Dendritic cell treated with granulocyte-macrophage colony-stimulating factor and Interleukin-4, amounts not matched to agents 40 ng/mL and 50 ng/mL, for 4 days (primary cell): ENCODE data around the gene OGFOD3.
A peak's percentile ranks its signal among the peaks of the same experiment; 100 is the strongest.
"Not testable (repeated sequence)": the region's sequence is repeated elsewhere in the genome, so short reads cannot be mapped to it uniquely, and the experiment has no call there.

Experiments
- H3K27ac Mint-ChIP-seq: one replicate; pipeline ENCODE4 v1.8.0; 2022; ENCODE audit warnings: mild to moderate bottlenecking, mixed read lengths
- H3K27me3 Mint-ChIP-seq: one replicate; pipeline ENCODE4 v1.8.0; 2022; ENCODE audit warnings: mild to moderate bottlenecking, mixed read lengths
- H3K36me3 Mint-ChIP-seq: one replicate; pipeline ENCODE4 v1.8.0; 2022; ENCODE audit warnings: low read depth, mixed read lengths
- H3K4me1 Mint-ChIP-seq: one replicate; pipeline ENCODE4 v1.8.0; 2022; ENCODE audit warnings: low read depth, mixed read lengths
- H3K4me3 Mint-ChIP-seq: one replicate; pipeline ENCODE4 v1.8.0; 2022; ENCODE audit warnings: mild to moderate bottlenecking, moderate library complexity, mixed read lengths
- H3K9me3 Mint-ChIP-seq: one replicate; pipeline ENCODE4 v1.8.0; 2022; ENCODE audit warnings: mixed read lengths
- intact Hi-C: fragments of 100-400 bp; cut with micrococcal nuclease; formaldehyde crosslinking; loops from one replicate; pipeline ENCODE4 v1.15.0; 2022

Gene OGFOD3

GRCh38 chr17:82412535-82413520 lies 5.6 kb downstream of the OGFOD3 start:
- Mint-ChIP-seq H3K9me3 (no peaks in the 10 kb centered on the region), H3K36me3 (peaks cover 65% of the 10 kb centered on the region), H3K27me3 (no peaks in the 10 kb centered on the region)

GRCh38 chr17:82412081-82412480 lies 6.3 kb downstream of the OGFOD3 start:
- Mint-ChIP-seq H3K36me3 (peaks cover 71% of the 10 kb centered on the region), H3K4me1 (peaks cover 17% of the 10 kb centered on the region)
- intact Hi-C loops, H3K27ac Mint-ChIP-seq, H3K9me3 Mint-ChIP-seq, H3K4me3 Mint-ChIP-seq, H3K27me3 Mint-ChIP-seq: not testable (repeated sequence)

More at GRCh38 chr17:82412535-82413520, 5.6 kb downstream of the OGFOD3 start:
- peaks cover 15% of the 10 kb centered on the region for H3K4me1 Mint-ChIP-seq
- no peak overlapping the region for H3K4me3 Mint-ChIP-seq
- intact Hi-C loops: no loop called here
- H3K27ac Mint-ChIP-seq: no peak overlapping the region

GRCh38 chr17:82411396-82412053 lies 6.9 kb downstream of the OGFOD3 start:
- peaks cover 71% of the 10 kb centered on the region for H3K36me3 Mint-ChIP-seq
- H3K9me3 Mint-ChIP-seq: no peaks in the 10 kb centered on the region
- H3K27ac Mint-ChIP-seq: no peak overlapping the region
- peaks cover 4% of the 10 kb centered on the region for H3K27me3 Mint-ChIP-seq
- H3K4me1 Mint-ChIP-seq: peaks cover 19% of the 10 kb centered on the region
- intact Hi-C loops: no loop called here
- H3K4me3 Mint-ChIP-seq: no peak overlapping the region

DNA sequence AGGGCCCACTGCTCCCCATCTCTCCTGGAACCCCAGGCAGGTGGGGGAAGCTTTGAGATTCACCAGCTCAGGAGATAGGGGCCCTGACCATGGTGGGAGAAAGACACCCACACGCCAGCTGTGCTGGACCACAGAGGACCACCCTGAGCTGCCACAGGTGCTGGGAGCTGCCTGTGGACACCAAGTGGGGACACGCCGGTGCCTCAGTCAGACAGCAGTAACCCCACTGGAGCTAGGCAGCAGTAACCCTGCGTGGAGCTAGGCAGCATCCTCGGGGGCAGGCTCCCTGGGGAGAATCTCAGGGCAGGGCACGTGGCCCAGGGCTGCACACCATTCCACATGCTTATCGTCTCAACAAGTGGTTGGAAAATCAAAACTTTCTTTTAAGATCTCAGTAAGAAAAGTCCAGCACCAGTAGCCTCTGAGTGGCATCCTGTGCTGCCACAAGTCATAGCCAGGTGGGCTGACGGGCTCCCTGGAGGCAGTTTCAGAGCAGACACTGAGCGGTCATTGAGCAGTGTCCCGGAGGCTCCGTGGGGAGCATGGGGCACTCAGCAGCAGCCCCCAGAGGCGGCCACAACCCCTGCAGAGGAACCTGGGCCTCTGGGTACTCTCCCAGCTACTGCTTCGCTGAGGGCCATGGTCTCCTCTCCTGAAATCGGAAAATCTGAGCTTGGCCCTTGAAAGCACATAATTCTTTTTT lies 8.2 kb downstream of the OGFOD3 start:
- H3K27me3 Mint-ChIP-seq: peaks cover 4% of the 10 kb centered on the region
- no peak overlapping the region for H3K4me3 Mint-ChIP-seq
- intact Hi-C loops: no loop called here
- H3K9me3 Mint-ChIP-seq: no peaks in the 10 kb centered on the region
- no peak overlapping the region for H3K27ac Mint-ChIP-seq
- peaks cover 77% of the 10 kb centered on the region for H3K36me3 Mint-ChIP-seq
- peaks cover 14% of the 10 kb centered on the region for H3K4me1 Mint-ChIP-seq

GRCh38 chr17:82408938-82409318 lies 9.5 kb downstream of the OGFOD3 start:
- H3K36me3 Mint-ChIP-seq: peaks cover 79% of the 10 kb centered on the region
- no peak overlapping the region for H3K27ac Mint-ChIP-seq

GRCh38 chr17:82408288-82408937 lies 10.0 kb downstream of the OGFOD3 start:
- intact Hi-C loops: no loop called here
- Mint-ChIP-seq H3K27ac (peak overlapping the region; percentile 56), H3K27me3 (peaks cover 4% of the 10 kb centered on the region), H3K4me1 (peaks cover 10% of the 10 kb centered on the region), H3K4me3 (no peak overlapping the region), H3K36me3 (peaks cover 79% of the 10 kb centered on the region), H3K9me3 (no peaks in the 10 kb centered on the region)

More at GRCh38 chr17:82408938-82409318, 9.5 kb downstream of the OGFOD3 start:
- Mint-ChIP-seq H3K9me3 (no peaks in the 10 kb centered on the region), H3K4me1 (peaks cover 10% of the 10 kb centered on the region), H3K27me3 (peaks cover 4% of the 10 kb centered on the region), H3K4me3 (no peak overlapping the region)
- intact Hi-C loops: no loop called here

DNA sequence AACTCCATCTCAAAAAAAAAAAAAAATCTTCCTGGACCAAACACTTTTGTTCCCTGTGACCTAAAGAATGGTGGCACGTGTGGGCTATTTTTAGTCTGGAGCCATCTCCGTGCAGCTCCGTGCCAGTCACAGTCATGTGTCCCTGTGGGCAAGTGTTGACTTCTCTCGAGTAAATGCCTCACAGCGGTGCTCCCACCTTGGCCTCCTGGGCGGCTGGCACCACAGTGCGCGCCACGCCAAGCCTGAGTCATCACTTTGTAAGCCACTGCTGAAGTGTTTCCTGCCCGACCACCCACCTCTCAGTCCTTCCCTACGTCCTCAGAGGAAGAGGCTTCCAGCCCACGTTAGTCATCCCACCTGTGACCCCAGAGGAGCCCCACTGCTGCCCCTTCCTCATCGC lies 11.1 kb downstream of the OGFOD3 start:
- Mint-ChIP-seq H3K27ac (peak overlapping the region; percentile 56), H3K4me3 (no peak overlapping the region), H3K36me3 (peaks cover 79% of the 10 kb centered on the region), H3K4me1 (peaks cover 10% of the 10 kb centered on the region), H3K27me3 (peaks cover 4% of the 10 kb centered on the region), H3K9me3 (no peaks in the 10 kb centered on the region)
- intact Hi-C loops: no loop called here

DNA sequence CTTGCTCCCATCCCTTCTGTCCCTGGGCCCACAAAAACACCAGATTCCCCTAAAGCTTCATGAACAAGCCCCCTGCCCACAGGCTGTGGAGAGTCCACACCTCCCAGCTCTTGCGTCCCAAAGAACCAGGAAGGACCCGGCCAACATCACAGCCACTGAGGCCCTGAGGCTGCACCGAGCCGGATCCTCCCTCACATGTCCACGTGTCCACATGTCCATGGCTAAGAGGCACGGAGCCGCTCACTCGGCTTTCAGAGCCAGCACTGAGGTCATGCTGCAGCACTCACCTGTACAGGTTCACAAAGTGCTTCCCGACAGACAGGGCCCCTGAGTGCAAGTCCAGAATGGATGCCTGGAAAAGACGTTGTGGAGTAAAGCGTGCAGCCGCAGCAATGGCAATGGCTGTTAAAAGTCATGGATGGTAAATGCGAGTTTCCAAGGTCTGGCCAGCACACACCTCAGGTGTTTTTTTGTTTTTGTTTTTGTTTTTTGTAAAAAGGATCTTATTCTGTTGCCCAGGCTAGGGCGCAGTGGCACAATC lies 12.2 kb downstream of the OGFOD3 start:
- H3K27me3 Mint-ChIP-seq: peaks cover 4% of the 10 kb centered on the region
- H3K4me1 Mint-ChIP-seq: peaks cover 19% of the 10 kb centered on the region
- H3K4me3 Mint-ChIP-seq: no peak overlapping the region
- H3K9me3 Mint-ChIP-seq: no peaks in the 10 kb centered on the region
- H3K36me3 Mint-ChIP-seq: peaks cover 75% of the 10 kb centered on the region
- no peak overlapping the region for H3K27ac Mint-ChIP-seq
- intact Hi-C loops: no loop called here

DNA sequence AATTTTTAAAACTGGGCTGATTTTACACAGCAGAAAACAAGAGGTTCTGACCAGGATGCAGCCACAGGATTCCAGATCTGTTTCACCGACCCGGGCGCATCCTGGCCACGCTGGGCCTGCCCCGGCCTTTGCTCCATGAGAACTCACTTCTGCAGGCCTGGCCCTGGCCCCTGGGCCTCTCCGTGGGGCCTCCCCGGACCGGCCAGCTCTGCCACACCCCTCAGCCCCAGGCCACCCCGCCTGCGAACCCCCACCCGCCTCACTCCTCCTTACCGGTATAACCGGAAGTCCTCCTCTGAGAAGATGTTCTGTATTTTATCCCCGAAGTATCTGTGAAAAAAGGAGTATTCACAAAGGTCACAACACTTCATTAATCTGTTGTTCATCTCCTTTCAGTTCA lies 13.3 kb downstream of the OGFOD3 start:
- Mint-ChIP-seq H3K4me1 (peaks cover 30% of the 10 kb centered on the region), H3K36me3 (peaks cover 70% of the 10 kb centered on the region), H3K27me3 (peaks cover 4% of the 10 kb centered on the region), H3K27ac (no peak overlapping the region), H3K4me3 (no peak overlapping the region), H3K9me3 (no peaks in the 10 kb centered on the region)
- intact Hi-C loops: no loop called here

- peaks cover 7% of the 10 kb centered on the region for H3K27me3 Mint-ChIP-seq
- H3K36me3 Mint-ChIP-seq: peaks cover 68% of the 10 kb centered on the region
- intact Hi-C loops: loop anchor here (2.0 kb wide), 1 partner anchor 17 kb away; no protein-coding TSS in a partner anchor
- H3K4me3 Mint-ChIP-seq: no peak overlapping the region
- peaks cover 41% of the 10 kb centered on the region for H3K4me1 Mint-ChIP-seq
- H3K27ac Mint-ChIP-seq: no peak overlapping the region
- no peaks in the 10 kb centered on the region for H3K9me3 Mint-ChIP-seq
These were observed 14.4 kb downstream of the OGFOD3 start for GRCh38 chr17:82403662-82404660.

DNA sequence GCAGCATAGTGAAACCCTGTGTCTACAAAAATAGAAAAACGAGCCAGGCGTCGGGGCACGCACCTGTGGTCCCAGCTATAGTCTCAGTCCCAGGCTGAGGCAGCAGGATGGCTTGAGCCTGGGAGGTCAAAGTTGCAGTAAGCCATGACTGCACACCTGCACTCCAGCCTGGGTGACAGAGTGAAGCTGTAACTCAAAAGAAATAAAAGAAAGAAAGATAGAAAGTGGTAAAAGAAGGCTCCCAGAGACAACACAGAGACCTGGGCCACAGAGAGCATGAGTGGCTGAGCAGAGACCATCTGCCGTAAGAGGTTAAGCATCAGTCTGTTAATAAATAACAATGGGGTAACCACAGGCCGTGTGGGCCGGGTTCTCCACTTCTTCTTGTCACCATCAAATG lies 15.5 kb downstream of the OGFOD3 start:
- Mint-ChIP-seq H3K9me3 (no peaks in the 10 kb centered on the region), H3K27me3 (peaks cover 7% of the 10 kb centered on the region), H3K4me1 (peaks cover 41% of the 10 kb centered on the region), H3K4me3 (no peak overlapping the region), H3K27ac (no peak overlapping the region), H3K36me3 (peaks cover 69% of the 10 kb centered on the region)
- intact Hi-C loops: loop anchor here (2.0 kb wide), 1 partner anchor 18 kb away; no protein-coding TSS in a partner anchor

GRCh38 chr17:82400830-82401229 lies 17.6 kb downstream of the OGFOD3 start:
- peaks cover 3% of the 10 kb centered on the region for H3K27me3 Mint-ChIP-seq
- no peaks in the 10 kb centered on the region for H3K9me3 Mint-ChIP-seq
- H3K36me3 Mint-ChIP-seq: peaks cover 75% of the 10 kb centered on the region
- peak overlapping the region; percentile 79 for H3K27ac Mint-ChIP-seq
- intact Hi-C loops: no loop called here
- H3K4me1 Mint-ChIP-seq: peaks cover 37% of the 10 kb centered on the region
- H3K4me3 Mint-ChIP-seq: peak overlapping the region; percentile 65
